RPMI7951 (cell line): ENCODE measurements around the gene TUBD1. TPM values are rescaled to one million over a fixed set of nuclear protein-coding genes. Genes with fewer than 3 reads are reported as not detected.
"Not testable (repeated sequence)": the region's sequence is repeated elsewhere in the genome, so short reads cannot be mapped to it uniquely, and the experiment has no call there.

Experiments
- DNase-seq: peaks from one replicate; pipeline ENCODE4 v3.0.0-alpha.2; 2012; ENCODE audit warnings: low read depth
- total RNA-seq: library from RNA; depleted of rRNA; stranded (reverse); fragments of >200 nt; shearing (Covaris generic); gene quantifications from 2 replicates; pipeline ENCODE4 v1.2.3, GENCODE V29; 2014; rRNA removed

Gene TUBD1
- 9.7 and 10.8 TPM in 2 replicates for total RNA-seq

- peak; percentile 96 for DNase-seq
These were observed at the start of gene TUBD1, which contains the start of gene RPS6KB1 for GRCh38 chr17:59892924-59893675. TUBD1 (minus strand) TSS chr17:59892943; CDS start chr17:59891002, 1,941 bp downstream. RPS6KB1 (plus strand) TSS chr17:59893121; CDS start chr17:59893185, 64 bp downstream.

DNA sequence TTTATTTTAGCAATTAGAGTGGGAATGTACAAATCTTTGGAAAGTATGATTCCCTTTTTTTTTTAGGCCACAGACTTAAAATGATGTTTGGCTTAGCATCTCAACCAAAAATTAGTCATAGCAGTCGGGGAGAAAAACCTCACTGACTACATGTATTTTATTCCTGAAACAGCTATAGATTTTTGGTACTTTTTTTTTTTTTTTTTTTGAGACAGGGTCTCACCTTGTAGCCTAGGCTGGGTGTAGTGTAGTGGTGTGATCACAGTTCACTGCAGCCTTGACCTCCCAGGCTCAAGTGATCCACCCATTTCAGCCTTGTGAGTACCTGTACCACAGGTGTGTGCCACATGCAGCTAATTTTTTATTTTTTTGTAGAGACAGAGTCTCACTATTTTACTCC lies 48.4 kb upstream of the TUBD1 start:
- DNase-seq, result no peak

GRCh38 chr17:59940697-59941096 lies 48.0 kb upstream of the TUBD1 start:
- not testable (repeated sequence) for DNase-seq

- DNase-seq, result not testable (repeated sequence)
These were observed 40.6 kb upstream of the TUBD1 start for GRCh38 chr17:59933317-59933716.

DNA sequence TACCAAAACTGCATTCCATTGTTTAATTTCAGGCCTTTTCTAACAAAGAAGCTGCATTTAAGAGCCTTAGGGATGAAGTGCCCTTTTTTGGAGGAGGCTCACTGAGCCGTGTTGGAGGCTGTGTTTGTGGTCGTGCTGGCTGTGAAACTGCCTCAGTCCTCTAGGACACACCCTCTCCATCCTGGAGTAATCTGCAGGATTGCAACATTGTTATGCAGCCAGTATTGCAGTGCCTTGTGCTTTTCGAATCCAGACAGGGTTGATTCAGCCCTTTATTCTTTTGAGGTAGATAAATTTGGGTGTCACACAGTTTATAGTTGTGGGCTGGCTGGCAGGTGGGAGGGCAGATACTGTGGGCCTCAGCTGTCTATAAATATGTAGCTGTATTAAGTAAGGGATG lies 38.0 kb upstream of the TUBD1 start:
- DNase-seq, result peak; percentile 4

- not testable (repeated sequence) for DNase-seq
These were observed 37.4 kb upstream of the TUBD1 start for GRCh38 chr17:59930121-59930520.

- not testable (repeated sequence) for DNase-seq
These were observed 27.9 kb upstream of the TUBD1 start for GRCh38 chr17:59920637-59921036.

GRCh38 chr17:59916446-59916845 lies 23.7 kb upstream of the TUBD1 start:
- no peak for DNase-seq

- DNase-seq, result peak; percentile 42
These were observed 21.6 kb upstream of the TUBD1 start for GRCh38 chr17:59914274-59914854.

- DNase-seq, result no peak
These were observed 14.7 kb upstream of the TUBD1 start for GRCh38 chr17:59907467-59907866.

- DNase-seq, result no peak
These were observed 10.7 kb upstream of the TUBD1 start for GRCh38 chr17:59903455-59903854.

DNA sequence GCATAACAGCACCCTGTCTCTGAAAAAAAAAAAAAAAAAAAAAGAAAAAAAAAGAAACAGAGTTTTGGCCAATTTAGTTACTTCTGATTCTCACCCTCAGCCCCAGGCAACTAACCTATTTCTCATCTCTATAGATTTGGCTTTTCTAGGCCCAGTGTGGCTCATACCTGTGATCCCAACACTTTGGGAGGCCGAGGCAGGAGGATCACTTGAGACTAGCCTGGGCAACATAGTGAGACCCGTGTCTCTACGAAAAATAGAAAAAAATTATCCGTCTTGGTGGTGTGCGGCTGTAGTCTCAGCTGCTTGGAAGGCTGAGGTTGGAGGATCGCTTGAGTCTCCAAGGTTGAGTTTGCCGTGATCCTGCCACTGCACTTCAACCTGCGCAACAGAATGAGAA lies 8.9 kb upstream of the TUBD1 start:
- DNase-seq, result no peak

DNA sequence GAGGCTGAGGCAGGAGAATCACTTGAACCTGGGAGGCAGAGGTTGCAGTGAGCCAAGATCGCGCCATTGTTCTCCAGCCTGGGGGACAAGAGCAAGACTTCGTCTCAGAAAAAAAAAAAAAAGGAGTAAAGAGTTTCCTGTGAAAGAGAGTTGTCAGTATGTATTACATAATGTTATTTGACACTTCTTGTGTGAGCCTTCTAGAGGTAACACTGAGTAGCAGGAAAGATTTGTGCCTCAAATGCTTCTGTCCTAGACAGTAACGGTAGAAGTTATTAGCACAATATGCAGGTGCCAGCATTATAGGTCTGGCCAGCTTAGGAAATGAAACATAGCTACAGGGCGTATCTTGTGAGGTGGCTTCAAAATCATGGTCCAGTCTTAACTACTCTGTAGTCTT lies 6.4 kb upstream of the TUBD1 start:
- DNase-seq, result no peak

DNA sequence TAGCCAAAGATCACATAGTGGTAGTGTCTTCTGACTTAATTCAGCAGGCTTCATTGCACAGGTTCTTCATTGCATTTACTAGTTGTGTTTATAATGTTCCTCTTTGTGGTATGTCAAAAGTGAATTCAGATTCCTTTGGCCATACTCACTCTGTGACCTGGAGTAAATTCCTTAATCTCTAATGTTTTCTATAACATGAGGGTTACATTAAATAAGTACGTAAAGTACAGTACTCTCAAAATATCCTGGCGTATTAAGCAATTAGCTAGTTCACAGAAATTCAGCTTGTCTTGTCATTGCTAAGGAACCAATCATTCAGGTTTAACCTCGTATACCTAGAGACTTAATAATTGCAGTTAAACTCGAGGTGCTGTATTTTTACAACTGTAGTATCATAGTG lies 4.3 kb upstream of the TUBD1 start:
- no peak for DNase-seq

DNA sequence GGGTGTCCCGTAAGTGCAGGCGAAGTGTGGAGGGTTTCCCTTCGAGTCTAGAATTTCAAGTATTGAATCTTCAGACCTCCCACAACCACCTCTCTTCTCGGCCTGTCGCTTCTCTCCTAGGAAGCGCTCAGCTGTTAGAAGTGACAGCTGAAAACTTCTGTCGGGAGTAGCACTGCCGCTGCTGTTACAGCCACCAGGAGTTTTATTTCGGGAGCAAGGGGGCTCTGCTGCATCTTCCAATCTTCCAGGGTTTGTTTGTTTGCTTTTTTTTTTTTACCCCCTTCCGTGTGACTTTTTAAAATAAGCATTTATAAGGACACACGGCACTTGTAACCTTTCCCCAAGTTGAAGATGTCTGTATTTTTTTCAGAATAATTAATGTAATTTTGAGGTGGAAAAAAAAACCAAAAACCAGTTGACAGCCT lies 945 bp upstream of the TUBD1 start:
- peak; percentile 29 for DNase-seq

DNA sequence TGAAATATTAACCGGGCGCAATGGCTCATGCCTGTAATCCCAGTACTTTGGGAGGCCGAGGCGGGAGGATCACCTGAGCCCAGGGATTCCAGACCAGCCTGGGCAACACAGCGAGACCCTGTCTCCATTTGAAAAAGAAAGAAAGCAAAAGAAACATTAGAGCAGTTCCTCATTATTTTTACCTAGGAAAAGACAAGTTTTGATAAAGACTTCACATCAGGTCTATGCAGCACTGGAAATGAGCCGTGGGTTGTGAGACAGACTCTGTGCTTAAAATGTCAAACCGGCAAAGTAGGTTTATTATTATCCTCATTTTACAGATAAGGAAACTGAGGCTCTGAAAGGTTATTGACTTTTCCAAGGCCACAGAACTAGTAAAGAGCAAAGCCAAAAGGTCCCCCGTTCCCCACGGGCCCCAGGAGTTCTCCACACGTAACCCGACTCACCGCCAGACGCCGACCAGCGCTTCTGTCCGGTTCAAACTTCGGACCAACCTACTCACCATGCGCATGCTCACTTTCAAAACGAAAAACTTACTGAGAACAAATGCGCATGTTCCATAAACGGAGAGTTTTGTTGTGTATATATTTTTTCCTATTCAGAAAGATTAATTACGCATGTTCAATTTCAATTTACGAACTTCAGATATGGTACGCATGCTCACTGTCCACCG lies 356 bp downstream of the TUBD1 start:
- DNase-seq, result no peak

DNA sequence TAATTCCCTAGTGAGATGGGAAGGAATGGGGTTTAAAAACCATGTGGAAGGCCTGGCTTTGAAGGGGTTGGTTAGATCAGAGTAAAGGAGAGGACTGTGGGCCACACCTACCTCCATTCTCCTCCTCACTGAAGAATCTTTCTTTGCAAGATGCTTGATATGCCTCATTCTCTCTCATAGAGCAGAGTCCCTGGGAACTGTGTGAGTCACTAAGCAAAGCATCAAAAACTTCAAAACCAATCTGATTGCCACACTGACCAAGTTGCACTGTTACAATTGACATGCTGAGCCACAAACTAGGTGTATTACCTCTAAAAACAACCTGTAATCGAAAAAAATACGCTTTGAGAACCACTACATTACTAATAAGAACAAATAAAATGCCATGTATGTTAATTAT lies 2.0 kb downstream of the TUBD1 start:
- DNase-seq, result no peak

GRCh38 chr17:59888145-59888750 lies 4.5 kb downstream of the TUBD1 start:
- DNase-seq, result no peak

DNA sequence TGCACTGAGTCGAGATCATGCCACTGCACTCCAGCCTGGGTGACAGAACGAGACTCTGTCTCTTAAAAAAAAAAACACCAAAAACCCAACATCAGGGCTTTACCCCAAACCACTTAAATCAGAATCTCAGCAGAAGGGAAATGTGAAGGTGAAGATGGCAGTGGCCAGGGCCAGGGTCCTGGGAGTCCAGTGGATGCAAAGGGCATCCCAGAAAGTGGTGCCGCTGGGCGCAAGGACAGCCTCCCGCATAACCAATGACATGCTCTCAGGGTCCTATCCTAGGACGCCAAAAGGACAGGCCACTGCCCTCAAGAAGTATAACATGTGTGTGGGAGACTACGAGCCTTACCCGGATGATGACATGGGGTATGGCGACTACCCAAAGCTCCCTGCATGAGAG lies 7.9 kb downstream of the TUBD1 start:
- no peak for DNase-seq

DNA sequence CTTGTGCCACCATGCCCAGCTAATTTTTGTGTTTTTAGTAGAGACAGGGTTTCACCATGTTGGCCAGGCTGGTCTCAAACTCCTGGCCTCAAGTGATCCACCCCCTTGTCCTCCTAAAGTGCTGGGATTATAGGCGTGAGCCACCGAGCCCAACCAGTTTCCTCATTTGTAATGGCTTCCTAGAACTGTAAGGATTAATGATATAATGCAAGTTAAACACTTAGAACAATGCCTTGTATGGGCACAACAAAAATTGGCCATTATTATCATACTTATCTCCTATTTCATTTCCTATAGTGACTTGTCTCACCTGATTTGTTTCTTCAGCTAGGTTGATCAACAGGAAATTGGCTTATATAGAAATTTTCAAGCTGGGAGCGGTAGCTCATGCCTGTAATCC lies 14.1 kb downstream of the TUBD1 start:
- no peak for DNase-seq

DNA sequence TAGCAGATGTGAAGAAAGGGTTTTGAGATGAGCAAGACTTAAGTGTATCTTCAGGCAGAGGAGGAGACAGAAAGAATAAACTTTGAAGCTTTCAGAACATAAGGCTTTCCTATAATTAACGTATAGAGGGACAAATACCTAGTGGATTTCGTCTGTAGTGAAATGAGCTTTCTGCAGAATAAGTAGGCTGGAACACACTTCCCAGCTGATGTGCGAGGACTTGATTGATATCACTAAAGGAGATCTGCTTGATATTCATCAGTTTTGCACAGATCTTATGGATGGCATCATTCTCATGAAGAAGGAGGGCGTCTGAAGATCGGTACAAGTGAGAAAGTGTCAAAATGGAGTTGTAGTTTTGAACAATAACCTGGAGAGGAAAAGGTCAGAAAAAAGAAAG lies 14.8 kb downstream of the TUBD1 start:
- no peak for DNase-seq

- DNase-seq, result no peak
These were observed 16.6 kb downstream of the TUBD1 start for GRCh38 chr17:59876107-59876506.
